Hepatocyte (in vitro differentiated cells): ENCODE results near the gene IMMT. TPM values are rescaled to one million over a fixed set of nuclear protein-coding genes. Genes with fewer than 3 reads are reported as not detected.

Experiments
- DNase-seq: peaks from one replicate; pipeline ENCODE4 v3.0.0-alpha.2; 2016; ENCODE audit warnings: low spot score
- H2AFZ ChIP-seq: fragments of 200-600 bp; sonication (generic); 2 replicates; pipeline ENCODE4 v1.6.0; 2016; ENCODE audit warnings: antibody characterized with exemption, mild to moderate bottlenecking
- H3K27ac ChIP-seq: fragments of 200-600 bp; sonication (generic); 2 replicates; pipeline ENCODE4 v1.5.1; 2016; ENCODE audit warnings: mild to moderate bottlenecking
- H3K27me3 ChIP-seq: fragments of 200-600 bp; sonication (generic); 2 replicates; pipeline ENCODE4 v1.6.1; 2016
- H3K36me3 ChIP-seq: fragments of 200-600 bp; sonication (generic); replicated peaks from 2 replicates; pipeline ENCODE4 v1.5.1; 2016; ENCODE audit warnings: low read depth; ENCODE audit not compliant: insufficient read depth
- H3K4me1 ChIP-seq: fragments of 200-600 bp; sonication (generic); 2 replicates; pipeline ENCODE4 v1.5.1; 2016; ENCODE audit warnings: mild to moderate bottlenecking, moderate library complexity; ENCODE audit not compliant: insufficient read depth
- H3K4me2 ChIP-seq: fragments of 200-600 bp; sonication (generic); 2 replicates; pipeline ENCODE4 v1.6.0; 2016
- H3K4me3 ChIP-seq: fragments of 200-600 bp; sonication (generic); 2 replicates; pipeline ENCODE4 v1.5.1; 2016; ENCODE audit warnings: mild to moderate bottlenecking
- H3K79me2 ChIP-seq: fragments of 200-600 bp; sonication (generic); 2 replicates; pipeline ENCODE4 v1.6.0; 2017; ENCODE audit warnings: mild to moderate bottlenecking
- H3K9me2 ChIP-seq: fragments of 200-600 bp; sonication (generic); replicated peaks from 2 replicates; pipeline ENCODE4 v1.6.0; 2017; ENCODE audit warnings: mild to moderate bottlenecking; ENCODE audit not compliant: insufficient read depth
- H3K9me3 ChIP-seq: fragments of 200-600 bp; sonication (generic); 2 replicates; pipeline ENCODE4 v1.5.1; 2016; ENCODE audit warnings: low read depth, mild to moderate bottlenecking
- H4K20me1 ChIP-seq: fragments of 200-600 bp; sonication (generic); 2 replicates; pipeline ENCODE4 v1.6.0; 2016; ENCODE audit warnings: mild to moderate bottlenecking; ENCODE audit not compliant: insufficient read depth, poor library complexity, severe bottlenecking
- CTCF ChIP-seq: fragments of 200-600 bp; sonication (generic); IDR thresholded peaks from 2 replicates; pipeline ENCODE4 v1.5.1; 2016; ENCODE audit warnings: antibody characterized with exemption, mild to moderate bottlenecking; ENCODE audit not compliant: poor library complexity
- EZH2 ChIP-seq: fragments of 200-600 bp; sonication (generic); IDR thresholded peaks from 2 replicates; pipeline ENCODE4 v1.6.1; 2016; ENCODE audit warnings: antibody characterized with exemption, mild to moderate bottlenecking, borderline replicate concordance
- EZH2phosphoT487 ChIP-seq: fragments of 200-600 bp; sonication (generic); IDR thresholded peaks from one replicate; pipeline ENCODE4 v1.6.1; 2018; ENCODE audit warnings: antibody characterized with exemption, mild to moderate bottlenecking, low read depth, moderate library complexity; ENCODE audit not compliant: unreplicated experiment, severe bottlenecking
- WGBS: methylation state at CpG from one replicate; pipeline ENCODE4 v1.1.6; 2016; ENCODE audit warnings: low lambda C conversion rate; ENCODE audit errors: missing lambda C conversion rate; 5-methylcytosine and 5-hydroxymethylcytosine counted together
- polyA plus RNA-seq: library from polyadenylated mRNA; unstranded; fragments of >200 nt; fragmentation: Nextera tagmentation; extraction: Ambion mirVana; gene quantifications from 2 replicates; pipeline ENCODE4 v1.2.1, GENCODE V29; 2016
- total RNA-seq: library from RNA; depleted of rRNA; stranded (reverse); fragments of >200 nt; gene quantifications from 2 replicates; pipeline ENCODE4 v1.2.3, GENCODE V29; 2014

The IMMT gene
- total and polyA plus RNA-seq, 2 experiments from 2014 or later, result 60.1 to 67.9 TPM

GRCh38 chr2:86234563-86235131, 39.4 kb upstream of the IMMT start:
- Histone ChIP-seq H3K4me2 (no peak overlapping the region), H4K20me1 (no peaks in the 10 kb centered on the region), H3K27ac (no peak overlapping the region)

GRCh38 chr2:86233436-86233835, 38.2 kb upstream of the IMMT start:
- no peak overlapping the region for H3K27ac ChIP-seq
- no peak overlapping the region for H3K4me3 ChIP-seq
- no peak overlapping the region for H3K4me2 ChIP-seq
- no peaks in the 10 kb centered on the region for H3K9me3 ChIP-seq
- H3K79me2 ChIP-seq, result no peaks in the 10 kb centered on the region
- H3K27me3 ChIP-seq, result no peaks in the 10 kb centered on the region
- no peaks in the 10 kb centered on the region for H3K36me3 ChIP-seq
- no peak overlapping the region for H2AFZ ChIP-seq
- no peak for DNase-seq
- 49% methylated on average over 4 of the region's 4 CpGs for WGBS
- TF ChIP-seq EZH2phosphoT487 (no peak), CTCF (no peak), EZH2 (no peak)
- no peaks in the 10 kb centered on the region for H3K4me1 ChIP-seq
- no peaks in the 10 kb centered on the region for H4K20me1 ChIP-seq
- H3K9me2 ChIP-seq, result no peaks in the 10 kb centered on the region

More at GRCh38 chr2:86234563-86235131, 39.4 kb upstream of the IMMT start:
- 80% methylated on average over 3 of the region's 3 CpGs for WGBS
- no peaks in the 10 kb centered on the region for H3K36me3 ChIP-seq
- no peaks in the 10 kb centered on the region for H3K9me2 ChIP-seq
- TF ChIP-seq CTCF (no peak), EZH2 (no peak), EZH2phosphoT487 (no peak)
- no peak overlapping the region for H2AFZ ChIP-seq
- no peaks in the 10 kb centered on the region for H3K9me3 ChIP-seq
- no peaks in the 10 kb centered on the region for H3K27me3 ChIP-seq
- no peaks in the 10 kb centered on the region for H3K4me1 ChIP-seq
- no peak overlapping the region for H3K4me3 ChIP-seq
- no peak for DNase-seq
- no peaks in the 10 kb centered on the region for H3K79me2 ChIP-seq

GRCh38 chr2:86232910-86233309, 37.6 kb upstream of the IMMT start:
- no peaks in the 10 kb centered on the region for H4K20me1 ChIP-seq
- no peak for DNase-seq
- H2AFZ ChIP-seq, result no peak overlapping the region
- H3K27ac ChIP-seq, result no peak overlapping the region
- WGBS, result 90% methylated on average over 6 of the region's 6 CpGs
- H3K4me3 ChIP-seq, result no peak overlapping the region
- no peaks in the 10 kb centered on the region for H3K4me1 ChIP-seq
- H3K9me2 ChIP-seq, result no peaks in the 10 kb centered on the region
- H3K36me3 ChIP-seq, result no peaks in the 10 kb centered on the region
- no peaks in the 10 kb centered on the region for H3K79me2 ChIP-seq
- H3K9me3 ChIP-seq, result no peaks in the 10 kb centered on the region
- no peaks in the 10 kb centered on the region for H3K27me3 ChIP-seq
- TF ChIP-seq CTCF, result no peak
- no peak for TF ChIP-seq EZH2phosphoT487
- no peak for TF ChIP-seq EZH2
- H3K4me2 ChIP-seq, result no peak overlapping the region

GRCh38 chr2:86232373-86232784, 37.1 kb upstream of the IMMT start:
- Histone ChIP-seq H3K4me2 (no peak overlapping the region), H3K4me1 (no peaks in the 10 kb centered on the region), H3K9me2 (no peaks in the 10 kb centered on the region), H3K4me3 (no peak overlapping the region), H3K79me2 (no peaks in the 10 kb centered on the region), H2AFZ (no peak overlapping the region), H3K27ac (no peak overlapping the region), H3K9me3 (no peaks in the 10 kb centered on the region), H3K36me3 (no peaks in the 10 kb centered on the region), H4K20me1 (no peaks in the 10 kb centered on the region), H3K27me3 (no peaks in the 10 kb centered on the region)
- TF ChIP-seq CTCF (no peak), EZH2 (no peak), EZH2phosphoT487 (no peak)
- DNase-seq, result no peak
- 92% methylated on average over 15 of the region's 15 CpGs for WGBS
